Lower leg skin (tissue), 3 donors: ENCODE results near the gene CDADC1.

ENCODE experiments used
- POLR2A ChIP-seq, 2 donors: fragments of 450-650 bp; IDR thresholded peaks; one replicate each; pipeline ENCODE4 v1.6.1; 2016 to 2017; ENCODE audit warnings: antibody characterized with exemption in 2 of 2, mild to moderate bottlenecking in 1 of 2, moderate library complexity in 1 of 2
- TF ChIP-seq, protein P1 (sequence below), 3 donors: fragments of 450-650 bp; IDR thresholded peaks; one replicate each; pipeline ENCODE4 v1.5.1; 2016; ENCODE audit warnings: antibody characterized with exemption in 3 of 3, mild to moderate bottlenecking in 3 of 3, moderate library complexity in 2 of 3

- no peak for TF ChIP-seq POLR2A (IDR thresholded peaks at IDR 0.05)
- TF ChIP-seq, protein P1, sequence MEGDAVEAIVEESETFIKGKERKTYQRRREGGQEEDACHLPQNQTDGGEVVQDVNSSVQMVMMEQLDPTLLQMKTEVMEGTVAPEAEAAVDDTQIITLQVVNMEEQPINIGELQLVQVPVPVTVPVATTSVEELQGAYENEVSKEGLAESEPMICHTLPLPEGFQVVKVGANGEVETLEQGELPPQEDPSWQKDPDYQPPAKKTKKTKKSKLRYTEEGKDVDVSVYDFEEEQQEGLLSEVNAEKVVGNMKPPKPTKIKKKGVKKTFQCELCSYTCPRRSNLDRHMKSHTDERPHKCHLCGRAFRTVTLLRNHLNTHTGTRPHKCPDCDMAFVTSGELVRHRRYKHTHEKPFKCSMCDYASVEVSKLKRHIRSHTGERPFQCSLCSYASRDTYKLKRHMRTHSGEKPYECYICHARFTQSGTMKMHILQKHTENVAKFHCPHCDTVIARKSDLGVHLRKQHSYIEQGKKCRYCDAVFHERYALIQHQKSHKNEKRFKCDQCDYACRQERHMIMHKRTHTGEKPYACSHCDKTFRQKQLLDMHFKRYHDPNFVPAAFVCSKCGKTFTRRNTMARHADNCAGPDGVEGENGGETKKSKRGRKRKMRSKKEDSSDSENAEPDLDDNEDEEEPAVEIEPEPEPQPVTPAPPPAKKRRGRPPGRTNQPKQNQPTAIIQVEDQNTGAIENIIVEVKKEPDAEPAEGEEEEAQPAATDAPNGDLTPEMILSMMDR (IDR thresholded peaks at IDR 0.05), result no peak
Observed at GRCh38 chr13:49259586-49259985, 11.9 kb downstream of the CDADC1 start.
